ENCODE results near the gene AURKA. TPM values are rescaled to one million over a fixed set of nuclear protein-coding genes. Genes with fewer than 3 reads are reported as not detected.

AURKA gene
- total RNA-seq, 1 donor: 4.7 TPM

- TF ChIP-seq CTCF (IDR thresholded peaks at IDR 0.05; ENCODE audit: extremely low read depth, low read depth, low read length): no peak
- no peak overlapping the region for H3K4me3 ChIP-seq (ENCODE audit: insufficient read depth, low read length)
- no peaks in the 10 kb centered on the region for H4K20me1 ChIP-seq (ENCODE audit: insufficient read depth, low read length)
- no peaks in the 10 kb centered on the region for H3K9me3 ChIP-seq (ENCODE audit: low read depth, low read length)
- no peak overlapping the region for H2AFZ ChIP-seq (ENCODE audit: low read length)
- DNase-seq (ENCODE audit: insufficient read length, low spot score, missing footprints): no peak
- H3K27ac ChIP-seq (ENCODE audit: low read depth, low read length): no peak overlapping the region
- peaks cover 33% of the 10 kb centered on the region for H3K36me3 ChIP-seq (ENCODE audit: insufficient read depth, low read length)
- peaks cover 22% of the 10 kb centered on the region for H3K4me1 ChIP-seq (ENCODE audit: insufficient read depth, low read length)
- H3K79me2 ChIP-seq (ENCODE audit: insufficient read depth, low read length): peaks cover 83% of the 10 kb centered on the region
- H3K27me3 ChIP-seq (ENCODE audit: insufficient read depth, low read length): no peaks in the 10 kb centered on the region
- H3K4me2 ChIP-seq (ENCODE audit: insufficient read depth, low read length): no peak overlapping the region
Measured at GRCh38 chr20:56389807-56390206, 2.2 kb downstream of the AURKA start.

DNA sequence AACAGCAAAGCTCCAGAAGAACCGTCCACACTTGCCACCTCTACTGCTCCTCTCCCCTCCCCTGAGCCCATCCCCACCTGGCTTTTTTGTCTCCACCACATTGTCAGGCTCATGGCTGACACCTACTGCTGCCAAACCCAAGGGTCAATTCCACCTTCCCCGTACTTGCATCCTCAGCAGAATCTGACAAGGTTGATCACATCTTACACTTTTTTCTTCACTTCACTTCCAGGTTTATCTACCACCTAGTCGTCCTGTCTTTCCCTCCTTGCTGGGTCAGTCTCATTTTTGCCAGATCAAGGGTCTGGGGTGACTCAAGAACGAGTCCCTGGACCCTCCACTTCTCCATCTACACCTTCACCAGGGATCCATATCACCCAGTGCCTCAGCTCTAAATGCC is 3.1 kb downstream of the AURKA start:
- H3K4me3 ChIP-seq (ENCODE audit: insufficient read depth, low read length): no peak overlapping the region
- no peak overlapping the region for H2AFZ ChIP-seq (ENCODE audit: low read length)
- peaks cover 84% of the 10 kb centered on the region for H3K79me2 ChIP-seq (ENCODE audit: insufficient read depth, low read length)
- DNase-seq (ENCODE audit: insufficient read length, low spot score, missing footprints): no peak
- no peaks in the 10 kb centered on the region for H3K27me3 ChIP-seq (ENCODE audit: insufficient read depth, low read length)
- no peak overlapping the region for H3K4me2 ChIP-seq (ENCODE audit: insufficient read depth, low read length)
- H3K9me3 ChIP-seq (ENCODE audit: low read depth, low read length): no peaks in the 10 kb centered on the region
- TF ChIP-seq CTCF (IDR thresholded peaks at IDR 0.05; ENCODE audit: extremely low read depth, low read depth, low read length): no peak
- H3K4me1 ChIP-seq (ENCODE audit: insufficient read depth, low read length): peaks cover 27% of the 10 kb centered on the region
- H3K36me3 ChIP-seq (ENCODE audit: insufficient read depth, low read length): peaks cover 40% of the 10 kb centered on the region
- no peak overlapping the region for H3K27ac ChIP-seq (ENCODE audit: low read depth, low read length)
- no peaks in the 10 kb centered on the region for H4K20me1 ChIP-seq (ENCODE audit: insufficient read depth, low read length)

DNA sequence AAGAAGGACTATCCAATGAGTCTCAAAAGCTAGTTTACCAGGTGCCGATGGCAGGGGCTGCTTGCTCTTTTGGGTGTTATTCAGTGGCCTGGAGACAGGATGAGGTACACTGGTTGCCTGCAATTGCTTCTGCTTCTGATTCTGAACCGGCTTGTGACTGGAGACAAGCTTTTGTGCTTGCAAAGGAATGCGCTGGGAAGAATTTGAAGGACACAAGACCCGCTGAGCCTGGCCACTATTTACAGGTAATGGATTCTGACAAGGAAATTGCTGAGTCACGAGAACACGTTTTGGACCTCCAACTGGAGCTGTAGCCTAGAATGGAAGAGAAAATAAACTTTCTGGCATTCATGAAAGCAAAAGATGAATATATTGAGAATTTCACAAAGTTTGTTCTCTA is 5.8 kb downstream of the AURKA start:
- Histone ChIP-seq H3K4me3 (ENCODE audit: insufficient read depth, low read length) (no peak overlapping the region), H3K4me1 (ENCODE audit: insufficient read depth, low read length) (peaks cover 30% of the 10 kb centered on the region), H3K4me2 (ENCODE audit: insufficient read depth, low read length) (no peak overlapping the region), H4K20me1 (ENCODE audit: insufficient read depth, low read length) (no peaks in the 10 kb centered on the region), H3K27ac (ENCODE audit: low read depth, low read length) (no peak overlapping the region), H3K79me2 (ENCODE audit: insufficient read depth, low read length) (peaks cover 84% of the 10 kb centered on the region), H3K36me3 (ENCODE audit: insufficient read depth, low read length) (peaks cover 40% of the 10 kb centered on the region), H3K27me3 (ENCODE audit: insufficient read depth, low read length) (no peaks in the 10 kb centered on the region), H3K9me3 (ENCODE audit: low read depth, low read length) (no peaks in the 10 kb centered on the region), H2AFZ (ENCODE audit: low read length) (no peak overlapping the region)
- DNase-seq (ENCODE audit: insufficient read length, low spot score, missing footprints): no peak
- no peak for TF ChIP-seq CTCF (IDR thresholded peaks at IDR 0.05; ENCODE audit: extremely low read depth, low read depth, low read length)

- peaks cover 40% of the 10 kb centered on the region for H3K36me3 ChIP-seq (ENCODE audit: insufficient read depth, low read length)
- H3K4me1 ChIP-seq (ENCODE audit: insufficient read depth, low read length): peaks cover 31% of the 10 kb centered on the region
- H3K27ac ChIP-seq (ENCODE audit: low read depth, low read length): peak overlapping the region; percentile 29
- H3K4me3 ChIP-seq (ENCODE audit: insufficient read depth, low read length): no peak overlapping the region
- no peak for TF ChIP-seq CTCF (IDR thresholded peaks at IDR 0.05; ENCODE audit: extremely low read depth, low read depth, low read length)
- no peaks in the 10 kb centered on the region for H4K20me1 ChIP-seq (ENCODE audit: insufficient read depth, low read length)
- no peaks in the 10 kb centered on the region for H3K9me3 ChIP-seq (ENCODE audit: low read depth, low read length)
- H3K27me3 ChIP-seq (ENCODE audit: insufficient read depth, low read length): no peaks in the 10 kb centered on the region
- H2AFZ ChIP-seq (ENCODE audit: low read length): peak overlapping the region; percentile 27
- no peak overlapping the region for H3K4me2 ChIP-seq (ENCODE audit: insufficient read depth, low read length)
- H3K79me2 ChIP-seq (ENCODE audit: insufficient read depth, low read length): peaks cover 76% of the 10 kb centered on the region
- DNase-seq (ENCODE audit: insufficient read length, low spot score, missing footprints): no peak
Measured at GRCh38 chr20:56385130-56385529, 6.9 kb downstream of the AURKA start.

All from osteoblast (primary cell).